HFF-Myc (cell line): ENCODE results near the gene TAC3.
"Not testable (repeated sequence)": the region's sequence is repeated elsewhere in the genome, so short reads cannot be mapped to it uniquely, and the experiment has no call there.

Experiments used
- DNase-seq: peaks from one replicate; pipeline ENCODE4 v3.0.0-alpha.2; 2011; ENCODE audit warnings: low read depth; ENCODE audit errors: extremely low read depth
- H3K4me3 ChIP-seq: replicated peaks from 2 replicates; pipeline ENCODE4 v1.5.1; 2011; ENCODE audit warnings: low read depth, mild to moderate bottlenecking, control low read depth, low read length
- CTCF ChIP-seq: IDR thresholded peaks from 2 replicates; pipeline ENCODE4 v1.5.1; 2012; ENCODE audit warnings: mild to moderate bottlenecking, low read depth, low read length, control low read depth; ENCODE audit errors: missing control alignments

Gene TAC3

GRCh38 chr12:56988207-56988739 lies 28.1 kb downstream of the TAC3 start:
- TF ChIP-seq CTCF = no peak
- no peak overlapping the region for H3K4me3 ChIP-seq
- DNase-seq = no peak

GRCh38 chr12:56987551-56988053 lies 28.7 kb downstream of the TAC3 start:
- no peak overlapping the region for H3K4me3 ChIP-seq
- peak; percentile 29 for DNase-seq

DNA sequence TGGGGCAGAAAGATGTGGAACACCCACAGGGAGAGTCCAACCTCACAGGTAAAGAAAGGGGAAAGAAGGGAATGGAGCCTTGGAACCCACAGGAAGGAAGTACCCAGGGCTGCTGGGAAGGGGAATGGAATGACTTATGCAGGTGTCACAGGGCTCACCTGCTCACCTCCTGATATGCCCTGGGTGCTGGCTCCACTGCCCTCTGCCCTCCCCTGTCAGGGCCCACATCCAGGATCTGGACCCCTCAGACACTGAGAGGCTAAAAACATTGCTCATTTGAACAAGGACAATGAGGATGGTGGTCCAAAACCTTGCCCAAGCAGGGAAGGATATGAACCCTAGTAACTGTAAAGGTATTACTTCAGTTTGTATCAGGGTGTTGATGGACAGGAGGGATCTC lies 29.3 kb downstream of the TAC3 start:
- DNase-seq = no peak
- TF ChIP-seq CTCF = no peak
- H3K4me3 ChIP-seq = no peak overlapping the region

More at GRCh38 chr12:56987551-56988053, 28.7 kb downstream of the TAC3 start:
- TF ChIP-seq CTCF = peak; percentile 98

DNA sequence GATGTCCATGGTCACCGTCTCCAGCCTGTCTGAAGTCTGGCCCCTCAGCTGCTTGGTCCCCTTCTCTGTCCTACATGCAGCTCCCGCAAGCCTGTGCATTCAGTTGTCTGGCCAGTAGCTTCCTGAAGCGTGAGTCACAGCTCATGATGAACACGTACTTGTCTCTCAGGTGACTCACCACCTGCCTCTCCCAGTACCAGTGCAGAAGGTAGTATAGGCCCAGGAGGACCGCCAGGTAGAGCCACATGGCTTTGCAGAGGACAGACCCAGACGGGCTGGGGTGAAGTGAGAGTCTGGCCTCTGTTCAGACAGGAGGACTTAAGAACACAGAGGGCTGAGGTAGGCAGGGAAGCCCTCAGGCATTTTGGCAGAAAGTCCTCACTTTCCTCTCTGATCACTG lies 30.6 kb downstream of the TAC3 start:
- H3K4me3 ChIP-seq, DNase-seq: not testable (repeated sequence)

DNA sequence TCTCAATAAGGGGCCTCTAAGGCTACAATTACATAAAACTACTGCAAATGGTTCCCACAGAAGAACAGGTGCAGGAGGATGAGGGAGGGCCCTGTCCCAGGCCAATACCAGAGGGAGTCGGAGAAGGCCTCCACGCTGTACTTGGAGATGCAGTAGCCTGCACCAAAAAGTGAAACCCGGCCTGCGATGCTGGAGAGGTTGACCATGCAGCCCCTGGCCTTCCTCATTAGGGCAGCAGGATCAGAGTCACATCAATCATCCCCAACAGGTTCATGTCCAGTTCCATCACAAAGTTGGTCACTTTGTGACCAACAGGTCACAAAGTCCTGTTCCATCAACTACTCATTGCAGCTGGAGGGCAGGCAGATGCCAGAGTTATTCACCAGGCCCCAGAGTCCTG lies 32.9 kb downstream of the TAC3 start:
- no peak for TF ChIP-seq CTCF
- H3K4me3 ChIP-seq = no peak overlapping the region
- DNase-seq = no peak

GRCh38 chr12:56982578-56983236 lies 33.6 kb downstream of the TAC3 start:
- not testable (repeated sequence) for H3K4me3 ChIP-seq, DNase-seq

GRCh38 chr12:56980941-56981530 lies 35.3 kb downstream of the TAC3 start:
- DNase-seq = no peak
- no peak for TF ChIP-seq CTCF
- H3K4me3 ChIP-seq = no peak overlapping the region

DNA sequence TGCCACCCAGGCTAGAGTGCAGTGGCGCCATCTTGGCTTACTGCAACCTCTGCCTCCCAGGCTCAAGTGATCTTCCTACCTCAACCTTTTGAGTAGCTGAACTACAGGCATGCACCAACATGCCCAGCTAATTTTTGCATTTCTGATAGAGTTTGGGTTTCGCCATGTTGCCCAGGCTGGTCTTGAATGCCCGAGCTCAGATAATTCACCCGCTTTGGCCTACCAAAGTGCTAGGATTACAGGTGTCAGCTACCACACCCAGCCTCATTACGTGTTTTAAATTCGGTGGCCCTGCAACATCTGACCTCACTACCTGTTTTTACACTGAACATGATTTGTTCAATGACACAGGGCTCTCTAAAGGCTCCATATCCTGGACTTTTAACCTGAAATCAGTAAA lies 36.1 kb downstream of the TAC3 start:
- DNase-seq = no peak
- no peak for TF ChIP-seq CTCF
- H3K4me3 ChIP-seq = no peak overlapping the region
